Cardiac septum (tissue), 1 donor: ENCODE results near the gene NUDT4. TPM values are rescaled to one million over a fixed set of nuclear protein-coding genes. Genes with fewer than 3 reads are reported as not detected.
"Not testable (repeated sequence)": the region's sequence is repeated elsewhere in the genome, so short reads cannot be mapped to it uniquely, and the experiment has no call there.

ENCODE experiments used
- DNase-seq: peaks from one replicate; pipeline ENCODE4 v3.0.0-alpha.2; 2020; ENCODE audit warnings: low spot score
- intact Hi-C: fragments of 100-400 bp; cut with DNase I; formaldehyde crosslinking; loops from one replicate; pipeline ENCODE4 v1.14.0; 2022
- total RNA-seq: library from RNA; stranded (reverse); fragmentation: NEBNext Ultra II Directional; extraction: Animal tissue kit (Norgen Biotek cat#: 25700); gene quantifications from one replicate; pipeline ENCODE4 v1.2.1, GENCODE V29; 2021
- donor health status: DM: no; HTN: no; CAD: no.

Gene NUDT4
- total RNA-seq, 1 donor from 2014 or later, result 116 TPM

DNA sequence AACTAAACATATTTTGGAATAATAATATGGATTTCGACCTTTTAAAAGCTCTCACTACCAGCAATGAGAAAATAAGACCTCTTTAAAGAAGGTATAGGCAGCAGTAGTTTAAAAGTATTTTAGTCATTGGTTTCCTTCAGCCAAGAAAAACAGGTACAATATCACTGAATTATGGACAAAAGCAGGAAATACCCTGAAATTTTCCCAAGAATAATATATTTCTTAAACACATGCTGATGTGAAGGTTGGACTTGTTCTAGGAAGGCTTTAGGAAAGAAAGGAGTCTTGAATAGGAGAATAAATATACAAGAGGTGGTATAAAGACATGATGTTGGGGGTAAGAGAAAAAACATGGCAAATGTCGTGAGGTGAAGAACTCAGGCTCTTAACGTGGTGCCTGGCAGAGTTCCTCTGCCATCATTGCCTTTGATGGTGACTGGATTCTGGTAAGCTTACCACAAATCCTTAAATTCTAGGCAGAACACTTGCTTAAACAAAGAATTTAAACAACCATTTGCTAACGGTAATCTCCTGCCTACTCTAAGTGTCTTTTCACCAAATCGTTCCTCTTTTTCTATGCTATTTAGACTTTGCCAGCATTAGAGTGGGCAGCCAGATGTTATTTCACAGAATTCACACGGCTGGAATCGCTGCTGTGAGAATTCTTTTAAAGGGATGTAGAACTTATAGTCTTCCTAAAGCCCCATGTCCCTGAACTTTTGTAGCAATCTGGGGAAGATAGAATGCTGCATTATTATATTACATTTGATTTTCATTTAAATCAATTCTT is 11.9 kb upstream of the NUDT4 start:
- intact Hi-C loops, result no loop called here
- DNase-seq, result no peak

DNA sequence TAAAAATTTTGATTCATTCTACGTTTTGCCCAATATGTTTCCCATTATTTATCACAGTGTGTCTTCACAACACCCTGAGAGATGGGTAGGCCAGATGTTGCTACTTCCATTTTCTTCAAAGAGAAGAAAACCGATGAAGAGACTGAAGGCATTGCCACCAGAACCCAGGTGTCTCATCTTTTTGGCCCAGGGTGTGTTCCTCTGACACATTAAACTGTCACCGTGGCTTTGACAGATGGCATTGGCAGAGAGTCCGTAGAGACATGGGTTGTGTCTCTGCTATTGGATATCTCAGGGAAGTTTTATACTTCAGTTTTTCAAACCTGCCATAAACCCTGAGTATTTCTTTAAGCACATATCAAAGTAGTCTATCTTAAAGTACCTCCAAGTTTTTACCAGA is 11.3 kb upstream of the NUDT4 start:
- DNase-seq, result no peak
- intact Hi-C loops, result no loop called here

DNA sequence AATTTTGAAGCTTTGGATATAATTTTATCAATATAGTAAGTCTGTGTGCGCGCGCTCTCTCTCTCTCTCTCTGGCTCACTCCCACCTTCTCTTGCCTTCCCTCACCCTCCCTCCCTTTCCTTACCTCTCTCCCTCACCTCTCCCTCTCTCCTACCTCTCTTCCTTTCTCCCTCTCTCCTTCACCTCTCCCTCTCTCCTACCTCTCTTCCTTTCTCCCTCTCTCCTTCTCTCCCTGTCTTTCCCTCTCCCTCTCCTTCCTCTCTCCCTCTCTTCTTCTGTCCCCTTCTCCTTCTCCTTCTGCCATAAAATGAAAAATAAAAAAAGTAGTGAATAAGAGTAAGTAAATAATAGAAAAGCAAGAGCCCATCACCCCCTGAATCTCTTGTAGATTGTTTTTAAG is 9.0 kb upstream of the NUDT4 start:
- DNase-seq, result no peak
- intact Hi-C loops, result no loop called here

DNA sequence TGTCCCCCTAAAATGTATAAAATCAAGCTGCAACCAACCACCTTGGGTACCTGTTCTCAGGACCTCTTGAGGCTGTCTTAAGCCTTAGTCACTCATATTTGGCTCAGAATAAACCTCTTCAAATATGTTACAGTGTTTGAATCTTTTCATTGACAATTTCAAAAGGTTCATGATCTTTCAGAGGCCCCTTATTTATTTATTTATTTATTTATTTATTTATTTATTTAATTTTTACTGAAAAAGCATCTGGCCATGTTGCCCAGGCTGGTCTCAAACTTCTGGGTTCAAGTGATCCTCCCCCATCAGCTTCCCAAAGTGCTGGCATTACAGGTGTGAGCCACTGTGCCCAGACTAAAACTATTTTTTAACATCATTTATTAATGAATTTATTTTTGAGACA is 8.2 kb upstream of the NUDT4 start:
- intact Hi-C loops, result no loop called here
- no peak for DNase-seq

DNA sequence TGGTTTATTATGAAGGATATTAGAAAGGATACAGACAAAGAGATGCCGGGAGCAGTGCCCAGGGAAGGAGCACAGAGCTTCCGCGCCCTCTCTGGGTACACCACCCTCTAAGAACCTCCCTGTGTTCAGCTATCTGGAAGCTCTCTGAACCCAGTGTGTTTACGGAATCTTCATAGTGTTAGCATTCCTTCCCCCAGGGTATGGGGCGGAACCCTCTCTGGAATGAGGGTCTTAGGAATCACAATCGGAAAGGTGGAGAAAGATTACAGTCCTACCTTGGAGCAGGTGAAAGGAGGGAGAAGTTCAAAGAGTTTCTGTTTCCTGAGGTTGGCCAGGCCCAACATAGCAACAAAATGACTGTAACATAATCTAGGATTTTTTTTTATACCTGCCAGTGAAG is 6.8 kb upstream of the NUDT4 start:
- intact Hi-C loops, result no loop called here
- DNase-seq, result no peak

DNA sequence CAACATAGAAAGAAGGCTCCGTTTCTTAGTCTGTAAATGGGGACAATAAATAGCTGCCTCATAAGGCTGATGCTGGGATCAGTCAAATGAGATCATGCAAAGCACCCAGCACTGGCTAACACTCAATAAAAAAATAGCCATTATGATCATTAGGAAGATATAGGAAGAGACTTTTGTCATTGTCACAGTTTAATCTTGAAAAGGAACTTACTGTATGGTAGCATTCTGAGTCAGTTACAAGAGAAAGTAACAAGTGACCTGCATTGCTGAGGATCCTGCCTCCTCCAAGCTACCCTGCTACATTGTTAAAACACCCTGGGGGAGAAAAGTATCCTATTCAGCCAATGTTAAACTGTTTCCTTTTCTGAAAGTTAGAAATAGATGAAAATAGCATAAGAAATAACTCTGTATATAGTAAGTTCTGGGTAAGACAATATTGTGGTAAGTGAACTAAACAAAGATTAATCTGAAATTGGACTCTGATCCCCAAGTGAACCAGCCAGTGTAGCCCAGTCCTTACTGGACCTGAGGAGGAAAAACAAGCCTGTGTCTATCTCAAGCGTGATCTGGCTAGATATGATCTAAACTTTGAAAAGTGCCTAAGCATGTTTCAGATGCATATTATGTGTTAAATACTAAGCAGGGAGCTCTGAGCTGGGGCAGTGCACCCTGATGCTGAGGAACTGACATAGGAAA is 3.6 kb upstream of the NUDT4 start:
- DNase-seq, result no peak
- intact Hi-C loops, result no loop called here

DNA sequence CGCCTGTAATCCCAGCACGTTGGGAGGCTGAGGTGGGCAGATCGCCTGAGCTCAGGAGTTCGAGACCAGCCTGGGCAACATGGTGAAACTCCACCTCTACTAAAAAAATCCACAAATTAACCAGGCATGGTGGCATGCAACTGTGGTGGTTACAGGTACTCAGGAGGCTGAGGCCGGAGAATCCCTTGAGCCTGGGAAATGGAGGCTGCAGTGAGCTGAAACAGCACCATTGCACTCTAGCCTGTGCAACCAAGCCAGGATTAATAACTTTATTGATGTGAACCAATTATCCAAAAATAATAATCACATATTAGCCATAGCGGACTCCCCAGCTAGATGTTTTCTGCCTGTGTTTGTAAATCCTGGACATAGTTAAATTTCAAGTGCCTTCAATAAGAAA is 1.8 kb upstream of the NUDT4 start:
- DNase-seq, result no peak
- intact Hi-C loops, result loop anchor here (5.0 kb wide), 4 partner anchors 74 to 349 kb away; no protein-coding TSS in a partner anchor

DNA sequence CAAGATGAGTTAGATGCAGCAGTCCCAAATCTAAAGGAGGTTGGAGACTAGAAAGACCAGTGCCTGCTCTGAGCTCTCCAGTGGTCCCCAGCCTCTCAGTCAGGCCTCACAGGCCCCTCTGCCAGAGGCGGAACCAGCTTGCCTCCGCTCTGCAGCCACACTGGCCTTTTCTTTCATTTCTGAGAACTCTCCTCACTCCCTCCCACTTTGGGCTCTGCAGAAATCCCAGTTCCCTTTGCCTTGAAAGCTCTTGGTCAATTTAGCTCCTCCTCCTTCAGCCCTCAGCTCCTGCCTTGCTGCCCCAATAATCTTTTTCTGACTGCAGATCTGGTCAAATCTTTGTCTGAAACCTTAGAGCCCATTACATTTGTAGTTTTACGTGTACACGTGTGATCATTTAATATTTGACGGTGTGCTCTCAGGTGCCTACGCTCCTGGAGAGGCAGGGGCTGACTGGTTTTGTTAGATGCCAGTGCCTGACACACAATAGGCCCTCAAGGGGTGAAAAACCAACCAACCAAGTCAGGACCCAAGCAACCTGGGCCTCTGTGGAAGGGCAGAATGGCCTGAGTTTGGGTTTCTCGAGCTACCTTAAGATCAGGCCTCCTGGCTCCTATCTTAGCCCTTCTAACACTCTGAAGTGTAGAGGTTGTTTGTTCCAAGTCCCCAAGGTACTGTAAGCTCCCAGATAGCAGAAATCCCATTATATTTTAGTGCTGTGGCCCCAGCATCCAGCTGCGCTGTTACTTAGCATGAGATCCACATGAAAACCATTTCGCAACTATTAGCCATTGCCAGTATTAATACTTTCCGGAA is 1.1 kb upstream of the NUDT4 start:
- peak; percentile 82 for DNase-seq
- intact Hi-C loops, result loop anchor here (5.0 kb wide), 4 partner anchors 74 to 349 kb away; no protein-coding TSS in a partner anchor

DNA sequence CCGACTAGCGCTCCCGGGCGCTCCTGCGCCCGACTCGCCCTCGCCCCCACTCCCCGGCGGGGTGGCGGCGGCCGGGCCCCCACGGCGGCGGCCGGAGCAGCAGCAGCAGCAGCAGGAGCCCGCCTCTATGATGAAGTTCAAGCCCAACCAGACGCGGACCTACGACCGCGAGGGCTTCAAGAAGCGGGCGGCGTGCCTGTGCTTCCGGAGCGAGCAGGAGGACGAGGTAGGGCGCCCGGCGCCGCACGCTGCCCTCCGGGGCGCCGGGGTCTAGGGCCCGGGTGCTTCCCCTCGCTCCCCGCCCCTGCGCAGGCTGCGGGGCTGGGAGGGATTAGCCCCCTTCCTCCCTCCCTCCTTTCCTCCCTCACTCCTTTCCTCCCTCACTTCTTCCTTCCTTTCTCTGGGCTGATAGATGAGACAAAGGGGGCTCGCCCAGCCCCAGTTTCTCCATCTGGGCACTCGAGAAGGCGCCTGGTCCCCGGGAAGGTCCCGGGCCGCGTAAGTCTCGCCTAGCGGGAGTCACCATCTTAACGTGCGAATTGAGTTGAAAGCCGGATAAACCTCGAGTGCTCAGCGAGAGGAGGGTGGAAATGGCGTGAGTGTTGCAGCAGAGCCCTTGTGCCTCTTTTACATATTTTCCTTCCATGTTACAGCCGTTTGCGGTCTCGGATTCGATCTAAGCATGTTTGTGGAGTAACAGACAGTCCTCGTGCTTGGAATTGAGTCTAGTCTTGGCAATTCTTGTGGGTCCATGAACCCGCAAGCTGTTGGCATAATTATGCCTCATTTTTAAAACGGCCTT is 672 bp downstream of the NUDT4 start:
- not testable (repeated sequence) for DNase-seq
- intact Hi-C loops, result loop anchor here (5.0 kb wide), 4 partner anchors 76 to 351 kb away; no protein-coding TSS in a partner anchor

DNA sequence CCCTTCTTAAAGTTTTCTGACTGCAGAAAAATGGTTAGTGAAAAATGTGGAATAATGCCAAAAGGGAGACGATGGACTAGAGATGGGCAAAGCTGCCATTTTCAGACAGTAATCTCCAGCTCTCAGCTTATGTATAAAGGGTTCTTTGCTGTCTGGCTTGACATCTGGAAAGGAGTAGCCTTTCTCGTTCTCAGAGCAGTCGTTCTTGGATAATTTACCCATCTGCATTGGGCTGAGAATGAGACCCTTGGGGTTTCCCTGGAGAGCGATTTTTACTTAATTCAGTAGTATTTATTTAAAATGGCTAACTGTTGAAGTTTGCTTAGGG is 1.2 kb downstream of the NUDT4 start:
- intact Hi-C loops, result loop anchor here (5.0 kb wide), 4 partner anchors 77 to 352 kb away; no protein-coding TSS in a partner anchor
- DNase-seq, result no peak

DNA sequence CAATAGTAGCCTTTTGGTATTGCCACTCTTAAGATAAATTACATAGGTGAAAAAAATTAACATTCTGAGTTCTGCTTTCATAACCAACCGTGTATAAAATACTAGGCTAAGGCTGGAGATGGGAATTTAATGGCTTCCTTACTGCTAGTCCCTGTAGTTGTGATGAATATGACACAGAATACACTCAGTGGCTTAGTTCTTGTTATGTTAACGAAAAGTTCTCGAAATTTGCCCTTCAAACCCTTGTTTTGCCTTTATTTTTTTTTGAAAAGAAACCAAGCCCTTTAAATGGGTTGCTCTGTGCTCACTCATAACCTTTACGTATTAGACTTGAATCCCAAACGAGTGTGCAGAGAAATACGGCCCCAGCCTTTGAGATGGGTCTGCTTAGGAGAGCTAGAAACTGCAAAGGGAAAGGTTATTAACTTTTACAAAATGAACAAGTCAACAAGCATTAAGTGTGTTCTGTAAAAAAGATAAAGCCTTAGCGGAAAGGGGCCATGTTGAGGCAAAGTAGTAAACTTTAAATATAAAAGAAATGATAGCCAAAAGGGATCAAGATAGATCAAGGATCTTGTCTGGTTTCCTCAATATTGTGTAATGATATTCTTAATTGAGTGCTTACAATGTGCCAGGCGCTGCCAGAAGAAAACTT is 1.7 kb downstream of the NUDT4 start:
- intact Hi-C loops, result loop anchor here (5.0 kb wide), 4 partner anchors 77 to 352 kb away; no protein-coding TSS in a partner anchor
- DNase-seq, result no peak

DNA sequence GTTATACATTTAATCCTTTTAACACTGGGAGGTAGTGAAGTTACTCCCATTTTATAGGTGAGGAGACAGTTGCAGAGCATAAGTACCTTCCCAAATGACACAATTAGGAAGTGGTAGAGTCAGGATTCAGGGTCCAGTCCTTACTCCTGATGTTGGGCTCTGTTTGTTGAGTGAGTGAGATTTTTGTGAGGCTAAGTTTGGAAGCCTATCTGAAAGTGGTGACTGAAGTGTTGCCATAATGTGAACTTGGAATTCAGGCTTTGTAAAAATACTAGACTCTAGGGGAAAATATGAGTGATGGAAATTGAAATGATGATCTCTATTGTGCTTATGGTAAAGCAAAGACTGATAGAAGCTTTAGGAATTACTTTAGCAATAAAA is 2.2 kb downstream of the NUDT4 start:
- DNase-seq, result no peak
- intact Hi-C loops, result loop anchor here (5.0 to 10.0 kb wide), 5 partner anchors 78 to 455 kb away; partner anchors contain the start of gene EEA1

DNA sequence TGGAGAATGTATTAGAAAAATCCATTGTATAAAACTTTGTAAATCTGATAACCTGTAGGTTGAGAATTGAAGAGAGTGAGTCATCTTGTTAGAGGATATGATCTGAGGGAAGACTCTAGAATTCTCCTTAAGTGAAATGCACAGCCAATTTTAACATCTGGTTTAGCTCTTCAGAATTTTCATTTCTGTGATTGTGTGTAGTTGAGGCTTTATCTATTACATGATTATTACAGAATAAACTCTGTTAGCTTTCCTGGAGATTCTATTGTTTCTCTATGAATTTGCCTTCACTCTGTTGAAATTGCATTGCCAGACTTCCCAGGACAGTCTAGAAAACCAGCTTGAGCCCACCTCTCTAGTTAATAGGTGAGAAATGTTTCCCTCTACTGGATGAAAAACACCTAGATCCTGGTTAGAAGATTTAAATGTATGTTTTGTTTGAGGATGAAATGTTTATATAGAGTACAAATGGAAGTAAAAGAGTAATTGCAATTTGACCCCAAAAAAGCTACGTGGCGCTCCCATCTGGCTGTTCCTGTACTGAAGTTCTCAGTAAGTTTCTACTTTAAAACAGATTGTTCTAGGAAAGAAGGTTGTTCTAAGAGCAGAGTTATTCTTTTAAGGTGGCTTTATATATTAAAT is 2.9 kb downstream of the NUDT4 start:
- no peak for DNase-seq
- intact Hi-C loops, result loop anchor here (10.0 kb wide), 1 partner anchor 456 kb away; the partner anchor contains the start of gene EEA1

DNA sequence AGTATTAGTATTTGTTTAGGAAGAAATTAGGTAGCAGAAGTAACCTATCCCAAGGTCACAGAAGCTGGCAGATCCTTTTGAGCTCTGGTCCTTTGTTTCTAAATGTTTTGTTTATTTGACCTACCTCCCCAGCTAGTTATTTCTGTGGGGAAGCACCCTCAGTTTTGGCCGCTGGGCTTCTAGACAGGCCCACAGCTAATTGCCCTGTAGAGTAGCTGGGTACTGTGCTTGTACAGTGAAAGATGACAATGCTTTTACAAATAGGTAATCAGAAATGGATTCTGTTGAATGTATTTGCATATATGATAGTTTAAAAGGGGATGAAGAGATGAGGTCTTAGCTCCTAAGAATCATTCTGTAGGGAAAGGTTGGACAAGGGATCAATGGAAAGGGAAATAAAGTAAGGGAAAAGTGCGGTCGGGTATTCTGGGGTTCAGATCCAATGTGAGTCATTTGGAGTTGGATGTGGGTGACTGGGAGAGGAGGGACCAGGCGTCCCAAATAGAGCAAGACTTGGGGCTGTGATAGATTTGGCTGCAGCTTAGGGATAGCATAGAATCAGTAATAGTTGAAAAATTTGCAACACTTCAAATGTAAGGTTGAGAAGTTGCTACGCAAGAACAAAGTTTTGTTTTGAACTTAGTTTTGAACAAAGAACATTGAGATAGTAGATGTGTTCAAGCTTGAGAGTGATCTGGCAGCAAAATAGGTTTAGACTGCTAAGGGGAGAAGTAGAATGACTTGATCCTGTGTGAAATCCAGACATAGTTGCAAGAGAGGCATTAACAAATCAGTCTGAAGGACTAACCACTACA is 3.6 kb downstream of the NUDT4 start:
- intact Hi-C loops, result loop anchor here (10.0 kb wide), 1 partner anchor 457 kb away; the partner anchor contains the start of gene EEA1
- DNase-seq, result no peak

DNA sequence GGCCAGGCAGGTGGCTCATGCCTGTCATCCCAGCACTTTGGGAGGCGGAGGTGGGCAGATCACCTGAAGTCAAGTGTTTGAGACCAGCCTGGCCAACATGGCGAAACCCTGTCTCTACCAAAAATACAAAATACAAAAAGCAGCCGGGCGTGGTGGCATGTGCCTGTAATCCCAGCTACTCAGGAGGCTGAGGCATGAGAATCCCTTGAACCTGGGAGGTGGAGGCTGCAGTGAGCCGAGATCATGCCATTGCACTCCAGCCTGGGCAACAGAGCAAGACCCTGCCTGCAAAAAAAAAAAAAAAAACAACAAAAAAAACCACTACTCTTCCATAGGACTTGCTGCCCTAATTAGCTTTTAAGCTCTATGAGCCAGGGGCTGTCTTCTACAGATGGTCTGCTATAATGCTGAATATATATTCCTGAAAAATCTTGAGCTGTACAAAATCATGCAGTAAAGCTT is 4.3 kb downstream of the NUDT4 start:
- intact Hi-C loops, result loop anchor here (10.0 kb wide), 1 partner anchor 457 kb away; the partner anchor contains the start of gene EEA1
- DNase-seq, result not testable (repeated sequence)

DNA sequence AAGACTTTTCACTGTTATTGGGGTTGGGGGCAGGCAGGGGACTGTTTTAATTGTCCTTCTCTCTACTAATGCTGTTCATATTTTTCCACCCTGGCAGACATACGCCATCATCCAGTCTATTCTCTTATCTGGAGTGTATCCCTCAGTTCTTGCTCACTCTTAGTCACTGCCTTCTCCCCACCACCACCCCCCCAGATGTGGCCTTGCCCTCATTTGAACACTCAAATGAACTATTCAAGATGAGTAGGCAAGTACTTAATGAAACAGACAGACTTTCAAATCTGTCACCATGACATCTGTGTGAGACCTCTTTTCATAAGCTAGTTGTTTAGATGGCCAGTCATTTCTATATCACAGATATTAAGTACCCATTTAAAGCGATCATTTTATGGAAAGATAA is 10.1 kb downstream of the NUDT4 start:
- intact Hi-C loops, result loop anchor here (10.0 kb wide), 1 partner anchor 463 kb away; the partner anchor contains the start of gene EEA1
- DNase-seq, result no peak

DNA sequence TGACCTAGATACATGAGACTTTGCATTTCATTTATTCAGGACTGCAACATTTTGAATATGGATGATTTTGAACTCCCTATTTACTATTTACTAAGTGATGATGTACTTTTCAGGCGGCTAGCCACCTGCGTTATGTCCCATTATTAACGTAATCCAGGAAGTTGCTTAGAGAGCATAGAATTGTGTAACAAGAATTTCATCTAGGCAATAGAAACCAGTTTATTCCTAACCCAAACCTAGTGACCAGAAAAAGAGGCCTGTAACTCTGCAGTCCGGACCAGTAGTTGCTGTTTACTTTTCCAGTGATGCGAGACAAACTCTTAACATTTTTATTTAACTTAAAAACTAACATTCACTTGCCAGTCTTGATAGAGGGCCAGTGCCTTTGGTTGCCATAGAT is 12.3 kb downstream of the NUDT4 start:
- no peak for DNase-seq
- intact Hi-C loops, result no loop called here
